Subcutaneous adipose tissue (tissue), 4 donors: ENCODE results near the gene BTBD8. TPM values are rescaled to one million over a fixed set of nuclear protein-coding genes. Genes with fewer than 3 reads are reported as not detected.

Experiments used
- total RNA-seq, 4 donors: library from RNA; depleted of rRNA; stranded (reverse); fragments of >200 nt; gene quantifications; one replicate each; pipeline ENCODE4 v1.1.0, GENCODE V29; 2016
- TF ChIP-seq, protein P1 (sequence below): fragments of 450-650 bp; IDR thresholded peaks from one replicate; pipeline ENCODE4 v1.5.1; 2016; ENCODE audit warnings: low read depth, mild to moderate bottlenecking, control low read depth, antibody characterized with exemption, moderate library complexity

Gene BTBD8
- total RNA-seq, 4 donors from 2014 or later = 6.4 to 14.1 (median 12.9) TPM

- TF ChIP-seq, protein P1, sequence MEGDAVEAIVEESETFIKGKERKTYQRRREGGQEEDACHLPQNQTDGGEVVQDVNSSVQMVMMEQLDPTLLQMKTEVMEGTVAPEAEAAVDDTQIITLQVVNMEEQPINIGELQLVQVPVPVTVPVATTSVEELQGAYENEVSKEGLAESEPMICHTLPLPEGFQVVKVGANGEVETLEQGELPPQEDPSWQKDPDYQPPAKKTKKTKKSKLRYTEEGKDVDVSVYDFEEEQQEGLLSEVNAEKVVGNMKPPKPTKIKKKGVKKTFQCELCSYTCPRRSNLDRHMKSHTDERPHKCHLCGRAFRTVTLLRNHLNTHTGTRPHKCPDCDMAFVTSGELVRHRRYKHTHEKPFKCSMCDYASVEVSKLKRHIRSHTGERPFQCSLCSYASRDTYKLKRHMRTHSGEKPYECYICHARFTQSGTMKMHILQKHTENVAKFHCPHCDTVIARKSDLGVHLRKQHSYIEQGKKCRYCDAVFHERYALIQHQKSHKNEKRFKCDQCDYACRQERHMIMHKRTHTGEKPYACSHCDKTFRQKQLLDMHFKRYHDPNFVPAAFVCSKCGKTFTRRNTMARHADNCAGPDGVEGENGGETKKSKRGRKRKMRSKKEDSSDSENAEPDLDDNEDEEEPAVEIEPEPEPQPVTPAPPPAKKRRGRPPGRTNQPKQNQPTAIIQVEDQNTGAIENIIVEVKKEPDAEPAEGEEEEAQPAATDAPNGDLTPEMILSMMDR = no peak
Measured at GRCh38 chr1:92167151-92167550, 87.0 kb downstream of the BTBD8 start.

- TF ChIP-seq, protein P1 = no peak
Measured at GRCh38 chr1:92168657-92169056, 88.5 kb downstream of the BTBD8 start.

DNA sequence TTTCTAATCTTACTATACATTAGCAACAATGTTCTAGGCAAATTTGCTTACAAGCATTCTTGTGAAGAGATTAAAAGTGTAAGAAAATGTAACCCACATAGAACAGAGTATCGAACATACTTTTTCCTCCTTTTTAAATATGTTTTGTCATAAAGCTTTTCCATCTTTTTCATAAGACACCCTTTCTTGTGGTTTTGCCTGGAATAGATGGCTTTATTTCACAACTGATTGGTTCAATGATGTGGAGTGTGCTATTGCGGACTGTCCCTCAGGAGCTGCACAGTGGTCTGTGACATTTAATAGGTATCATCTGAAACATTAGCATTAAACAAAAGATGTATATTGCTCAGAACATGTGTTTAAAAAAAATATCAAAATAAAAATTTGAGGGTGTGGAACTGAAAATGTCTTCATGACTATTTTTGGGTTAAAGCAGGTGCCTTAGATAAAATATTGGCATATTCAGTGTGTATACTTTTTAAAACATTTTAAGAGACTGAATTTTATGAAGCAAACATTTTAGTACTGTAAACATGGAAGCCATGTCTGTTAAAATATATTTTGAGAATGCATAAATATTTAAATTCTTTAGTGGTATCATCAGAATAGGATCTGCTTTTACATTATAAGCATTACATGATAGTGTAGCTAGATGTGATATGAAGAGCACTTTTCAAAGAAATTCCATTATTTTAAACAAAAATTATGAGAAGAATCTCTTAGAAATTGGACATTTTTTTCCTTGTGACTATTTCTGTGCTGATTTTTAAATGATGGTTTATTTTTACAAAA, 89.3 kb downstream of the BTBD8 start:
- TF ChIP-seq, protein P1 = no peak

DNA sequence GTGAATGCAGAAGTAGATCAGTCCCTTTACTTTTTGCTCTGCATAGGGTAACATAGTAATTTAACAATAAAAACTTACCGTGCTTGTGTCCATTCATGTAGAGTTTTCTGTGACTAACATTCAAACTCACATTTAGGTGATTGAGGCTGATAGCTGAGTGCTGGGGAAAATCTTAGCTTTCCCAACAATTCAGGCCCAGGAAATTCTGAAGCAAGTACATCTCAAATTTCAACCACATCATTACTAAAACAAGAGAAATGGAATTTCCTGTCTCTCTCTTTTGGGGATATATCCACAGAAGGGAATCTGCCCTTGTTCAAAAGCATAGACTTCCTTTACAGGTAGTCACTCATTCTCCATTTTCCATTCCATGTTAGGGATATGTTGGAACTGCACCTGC, 104.5 kb downstream of the BTBD8 start:
- TF ChIP-seq, protein P1 = no peak

- TF ChIP-seq, protein P1 = no peak
Measured at GRCh38 chr1:92186081-92186480, 105.9 kb downstream of the BTBD8 start.

- TF ChIP-seq, protein P1 = no peak
Measured at GRCh38 chr1:92188436-92189255, 108.5 kb downstream of the BTBD8 start.

GRCh38 chr1:92191726-92192125, 111.6 kb downstream of the BTBD8 start:
- TF ChIP-seq, protein P1 = no peak
